OCI-LY1 (cell line): Measurements from ENCODE around the gene CCDC116.

Source experiments
- H2AFZ ChIP-seq: fragments of 200-600 bp; sonication (generic), shearing (Covaris generic); 2 replicates; pipeline ENCODE4 v1.6.0; 2014; ENCODE audit warnings: antibody characterized with exemption, mild to moderate bottlenecking, low read length
- H3F3A ChIP-seq: fragments of 200-600 bp; sonication (generic), shearing (Covaris generic); 2 replicates; pipeline ENCODE4 v1.6.0; 2014; ENCODE audit warnings: mild to moderate bottlenecking, antibody characterized with exemption, low read length, moderate library complexity; ENCODE audit not compliant: insufficient read depth
- H3K27ac ChIP-seq: fragments of 200-600 bp; sonication (generic); 2 replicates; pipeline ENCODE4 v1.5.1; 2014; ENCODE audit warnings: low read length, mixed run types, mild to moderate bottlenecking, low read depth; ENCODE audit not compliant: poor library complexity, severe bottlenecking
- H3K27me3 ChIP-seq: fragments of 200-600 bp; sonication (generic); 2 replicates; pipeline ENCODE4 v1.6.0; 2014; ENCODE audit warnings: antibody characterized with exemption, mild to moderate bottlenecking, low read length, moderate library complexity; ENCODE audit not compliant: insufficient read depth
- H3K36me3 ChIP-seq: fragments of 200-600 bp; sonication (generic); 2 replicates; pipeline ENCODE4 v1.6.1; 2014; ENCODE audit warnings: mild to moderate bottlenecking, antibody characterized with exemption, low read length, moderate library complexity, mixed read lengths; ENCODE audit not compliant: insufficient read depth
- H3K4me1 ChIP-seq: fragments of 200-600 bp; sonication (generic); 2 replicates; pipeline ENCODE4 v1.5.1; 2014; ENCODE audit warnings: mild to moderate bottlenecking, low read length, moderate library complexity; ENCODE audit not compliant: insufficient read depth, severe bottlenecking
- H3K4me2 ChIP-seq: fragments of 200-600 bp; sonication (generic), shearing (Covaris generic); 2 replicates; pipeline ENCODE4 v1.6.1; 2014; ENCODE audit warnings: low read length
- H3K4me3 ChIP-seq: fragments of 200-600 bp; sonication (generic); 2 replicates; pipeline ENCODE4 v1.5.1; 2014; ENCODE audit warnings: low read length, low read depth, mild to moderate bottlenecking, mixed read lengths; ENCODE audit not compliant: poor library complexity, severe bottlenecking
- H3K79me2 ChIP-seq: fragments of 200-600 bp; shearing (Covaris generic); 2 replicates; pipeline ENCODE4 v1.6.1; 2016; ENCODE audit warnings: mixed run types, low read length, mixed read lengths; ENCODE audit not compliant: insufficient read depth
- H3K9ac ChIP-seq: fragments of 200-600 bp; sonication (generic), shearing (Covaris generic); 2 replicates; pipeline ENCODE4 v1.6.1; 2014; ENCODE audit warnings: mild to moderate bottlenecking, low read length, mixed read lengths
- H3K9me2 ChIP-seq: fragments of 200-600 bp; sonication (generic), shearing (Covaris generic); 2 replicates; pipeline ENCODE4 v1.6.1; 2014; ENCODE audit warnings: low read depth, mild to moderate bottlenecking, low read length, mixed read lengths
- H3K9me3 ChIP-seq: fragments of 200-600 bp; shearing (Covaris generic); 2 replicates; pipeline ENCODE4 v1.6.1; 2014; ENCODE audit warnings: low read length, mixed read lengths
- H4K20me1 ChIP-seq: fragments of 200-600 bp; sonication (generic), shearing (Covaris generic); 2 replicates; pipeline ENCODE4 v1.6.0; 2016; ENCODE audit warnings: mild to moderate bottlenecking, low read length; ENCODE audit not compliant: insufficient read depth
- CTCF ChIP-seq: fragments of 200-600 bp; sonication (generic), shearing (Covaris generic); IDR thresholded peaks from 2 replicates; pipeline ENCODE4 v1.5.1; 2017; ENCODE audit warnings: mild to moderate bottlenecking, antibody characterized with exemption, low read length, moderate library complexity, mixed read lengths
- EZH2 ChIP-seq: fragments of 200-600 bp; sonication (generic), shearing (Covaris generic); IDR thresholded peaks from 2 replicates; pipeline ENCODE4 v1.8.0; 2017; ENCODE audit warnings: borderline replicate concordance, mixed run types, mild to moderate bottlenecking, antibody characterized with exemption, low read length, moderate library complexity, mixed read lengths

The CCDC116 gene

GRCh38 chr22:21587803-21588611 lies 44.6 kb upstream of the CCDC116 start:
- TF ChIP-seq EZH2 (no peak), CTCF (no peak)
- Histone ChIP-seq H4K20me1 (no peaks in the 10 kb centered on the region), H3K9me3 (no peaks in the 10 kb centered on the region), H3K4me1 (peaks cover 45% of the 10 kb centered on the region), H3K36me3 (peaks cover 9% of the 10 kb centered on the region; the same call in 1 of the 2 replicates), H3K4me2 (peak overlapping the region; percentile 42), H3K9ac (no peak overlapping the region; the same call in 1 of the 2 replicates), H3F3A (no peaks in the 10 kb centered on the region), H2AFZ (no peak overlapping the region), H3K79me2 (peaks cover 81% of the 10 kb centered on the region), H3K9me2 (no peaks in the 10 kb centered on the region), H3K4me3 (peak overlapping the region; percentile 10), H3K27ac (peak overlapping the region; percentile 78), H3K27me3 (no peaks in the 10 kb centered on the region)

DNA sequence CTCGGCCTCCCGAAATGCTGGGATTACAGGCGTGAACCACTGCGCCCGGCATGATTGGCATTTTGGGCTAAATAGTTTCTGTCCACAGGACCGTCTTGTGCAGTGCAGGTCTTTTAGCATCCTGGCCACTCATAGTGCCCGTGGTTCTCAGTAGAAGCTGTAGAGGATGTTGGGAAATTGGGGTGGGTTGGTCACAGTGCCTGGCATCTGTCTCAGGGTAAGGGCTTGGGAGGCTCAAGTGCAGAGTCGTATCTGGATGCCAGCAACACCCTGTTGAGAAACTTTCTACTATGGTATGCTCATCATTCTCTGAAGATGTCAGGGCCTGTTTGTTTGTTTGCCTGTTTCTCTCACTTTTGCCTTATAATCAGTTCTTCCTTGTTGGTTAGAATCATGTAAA lies 43.2 kb upstream of the CCDC116 start:
- Histone ChIP-seq H3K27ac (no peak overlapping the region), H3K4me2 (no peak overlapping the region), H3K36me3 (peaks cover 23% of the 10 kb centered on the region), H3K9me2 (no peaks in the 10 kb centered on the region), H4K20me1 (no peaks in the 10 kb centered on the region), H2AFZ (no peak overlapping the region), H3K27me3 (no peaks in the 10 kb centered on the region), H3K4me3 (no peak overlapping the region), H3K4me1 (peaks cover 39% of the 10 kb centered on the region), H3K9ac (no peak overlapping the region), H3K79me2 (peaks cover 78% of the 10 kb centered on the region), H3K9me3 (no peaks in the 10 kb centered on the region), H3F3A (no peaks in the 10 kb centered on the region)
- TF ChIP-seq EZH2 (no peak), CTCF (no peak)

- Histone ChIP-seq H3K4me3 (no peak overlapping the region), H3K79me2 (peaks cover 77% of the 10 kb centered on the region), H3K27me3 (no peaks in the 10 kb centered on the region), H3K9ac (no peak overlapping the region; the same call in 1 of the 2 replicates), H2AFZ (no peak overlapping the region), H3K9me2 (no peaks in the 10 kb centered on the region), H3K4me1 (peaks cover 39% of the 10 kb centered on the region), H3K9me3 (no peaks in the 10 kb centered on the region), H3K27ac (peak overlapping the region; percentile 52), H4K20me1 (no peaks in the 10 kb centered on the region), H3F3A (no peaks in the 10 kb centered on the region), H3K36me3 (peaks cover 39% of the 10 kb centered on the region), H3K4me2 (peak overlapping the region; percentile 32; the same call in 1 of the 2 replicates)
- TF ChIP-seq EZH2: no peak
These were observed 41.5 kb upstream of the CCDC116 start for GRCh38 chr22:21590809-21591641.
